ENCODE data around the gene LTB. TPM values are rescaled to one million over a fixed set of nuclear protein-coding genes. Genes with fewer than 3 reads are reported as not detected.

Gene LTB
- polyA plus RNA-seq, 1 of the 3 experiments (the other 2 are of a cell fraction), result 0.10 TPM

DNA sequence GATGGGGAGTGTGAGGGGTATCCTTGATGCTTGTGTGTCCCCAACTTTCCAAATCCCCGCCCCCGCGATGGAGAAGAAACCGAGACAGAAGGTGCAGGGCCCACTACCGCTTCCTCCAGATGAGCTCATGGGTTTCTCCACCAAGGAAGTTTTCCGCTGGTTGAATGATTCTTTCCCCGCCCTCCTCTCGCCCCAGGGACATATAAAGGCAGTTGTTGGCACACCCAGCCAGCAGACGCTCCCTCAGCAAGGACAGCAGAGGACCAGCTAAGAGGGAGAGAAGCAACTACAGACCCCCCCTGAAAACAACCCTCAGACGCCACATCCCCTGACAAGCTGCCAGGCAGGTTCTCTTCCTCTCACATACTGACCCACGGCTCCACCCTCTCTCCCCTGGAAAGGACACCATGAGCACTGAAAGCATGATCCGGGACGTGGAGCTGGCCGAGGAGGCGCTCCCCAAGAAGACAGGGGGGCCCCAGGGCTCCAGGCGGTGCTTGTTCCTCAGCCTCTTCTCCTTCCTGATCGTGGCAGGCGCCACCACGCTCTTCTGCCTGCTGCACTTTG lies 6.8 kb downstream of the LTB start, which contains the start of gene TNF:
TNF (plus strand) TSS at position 231 of the 567 bp plus-strand sequence; CDS start at position 408, 177 bp downstream.
- no peak for DNase-seq
- Histone ChIP-seq H3K4me2 (no peak within 1 kb of the TSS), H3K79me2 (ENCODE audit: insufficient read depth) (no peaks in the 10 kb centered on the region), H4K20me1 (ENCODE audit: insufficient read depth) (no peaks in the 10 kb centered on the region), H3K4me1 (ENCODE audit: control insufficient read depth in 1 of 2, insufficient read depth in 2 of 2, low read depth in 1 of 2, low read length in 1 of 2) (peaks cover 0 to 2% of the 10 kb centered on the region in 2 experiments; a peak in 1 of 4 replicates), H3K27me3 (ENCODE audit: insufficient read depth) (no peaks in the 10 kb centered on the region), H3K4me3 (ENCODE audit: low read depth in 2 of 2, low read length in 1 of 2) (no peak within 1 kb of the TSS), H3K36me3 (replicated peaks in 1 of 2; ENCODE audit: control insufficient read depth in 1 of 2, insufficient read depth in 2 of 2, low read length in 1 of 2) (no peaks in the 10 kb centered on the region), H3K9ac (no peak within 1 kb of the TSS), H3K27ac (ENCODE audit: low read depth in 2 of 2, low read length in 1 of 2) (no peak within 1 kb of the TSS), H3K9me2 (no peaks in the 10 kb centered on the region), H3K9me3 (no peaks in the 10 kb centered on the region; the same call in 1 of the 2 replicates), H3F3A (replicated peaks; ENCODE audit: insufficient read depth) (peaks cover under 1% of the 10 kb centered on the region), H2AFZ (ENCODE audit: low read depth) (no peak within 1 kb of the TSS)
- POLR2A ChIA-PET, result no interaction called here
- no peak for TF ChIP-seq RCOR1 (IDR thresholded peaks at IDR 0.05; ENCODE audit: low read length)
- no peak for TF ChIP-seq NRF1 (IDR thresholded peaks at IDR 0.05; ENCODE audit: low read depth, low read length)
- TF ChIP-seq CHD2 (IDR thresholded peaks at IDR 0.05; ENCODE audit: low read length, partially characterized antibody), result no peak
- no peak for TF ChIP-seq NFIC (IDR thresholded peaks at IDR 0.05; ENCODE audit: borderline replicate concordance)
- no peak for TF ChIP-seq SIN3A (IDR thresholded peaks at IDR 0.05; ENCODE audit: borderline replicate concordance, low read depth, low read length)
- TF ChIP-seq, protein P1, sequence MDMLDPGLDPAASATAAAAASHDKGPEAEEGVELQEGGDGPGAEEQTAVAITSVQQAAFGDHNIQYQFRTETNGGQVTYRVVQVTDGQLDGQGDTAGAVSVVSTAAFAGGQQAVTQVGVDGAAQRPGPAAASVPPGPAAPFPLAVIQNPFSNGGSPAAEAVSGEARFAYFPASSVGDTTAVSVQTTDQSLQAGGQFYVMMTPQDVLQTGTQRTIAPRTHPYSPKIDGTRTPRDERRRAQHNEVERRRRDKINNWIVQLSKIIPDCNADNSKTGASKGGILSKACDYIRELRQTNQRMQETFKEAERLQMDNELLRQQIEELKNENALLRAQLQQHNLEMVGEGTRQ (IDR thresholded peaks at IDR 0.05; ENCODE audit: borderline replicate concordance, low read depth, low read length), result no peak
- TF ChIP-seq YY1 (IDR thresholded peaks at IDR 0.05; ENCODE audit: low read depth), result no peak
- no peak for TF ChIP-seq GATA2 (CRISPR knock-in tag; IDR thresholded peaks at IDR 0.05)
- TF ChIP-seq EP300 (IDR thresholded peaks at IDR 0.05; ENCODE audit: borderline replicate concordance in 1 of 2, low read depth in 1 of 2, low read length in 1 of 2), result no peak
- no peak for TF ChIP-seq RFX5 (IDR thresholded peaks at IDR 0.05; ENCODE audit: low read length)
- no peak for TF ChIP-seq RXRA (IDR thresholded peaks at IDR 0.05; ENCODE audit: borderline replicate concordance, low read depth)
- no peak for TF ChIP-seq FOSL2 (IDR thresholded peaks at IDR 0.05; ENCODE audit: borderline replicate concordance, low read depth)
- TF ChIP-seq, protein P2, sequence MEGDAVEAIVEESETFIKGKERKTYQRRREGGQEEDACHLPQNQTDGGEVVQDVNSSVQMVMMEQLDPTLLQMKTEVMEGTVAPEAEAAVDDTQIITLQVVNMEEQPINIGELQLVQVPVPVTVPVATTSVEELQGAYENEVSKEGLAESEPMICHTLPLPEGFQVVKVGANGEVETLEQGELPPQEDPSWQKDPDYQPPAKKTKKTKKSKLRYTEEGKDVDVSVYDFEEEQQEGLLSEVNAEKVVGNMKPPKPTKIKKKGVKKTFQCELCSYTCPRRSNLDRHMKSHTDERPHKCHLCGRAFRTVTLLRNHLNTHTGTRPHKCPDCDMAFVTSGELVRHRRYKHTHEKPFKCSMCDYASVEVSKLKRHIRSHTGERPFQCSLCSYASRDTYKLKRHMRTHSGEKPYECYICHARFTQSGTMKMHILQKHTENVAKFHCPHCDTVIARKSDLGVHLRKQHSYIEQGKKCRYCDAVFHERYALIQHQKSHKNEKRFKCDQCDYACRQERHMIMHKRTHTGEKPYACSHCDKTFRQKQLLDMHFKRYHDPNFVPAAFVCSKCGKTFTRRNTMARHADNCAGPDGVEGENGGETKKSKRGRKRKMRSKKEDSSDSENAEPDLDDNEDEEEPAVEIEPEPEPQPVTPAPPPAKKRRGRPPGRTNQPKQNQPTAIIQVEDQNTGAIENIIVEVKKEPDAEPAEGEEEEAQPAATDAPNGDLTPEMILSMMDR (IDR thresholded peaks at IDR 0.05), result no peak
- CTCF ChIA-PET, result interaction anchor here (1.2 to 17.6 kb wide), 4 partner anchors 10 to 28 kb away, joined by 3 to 312 read pairs (median 14); partner anchors contain the start of genes ATP6V1G2, LST1 and NFKBIL1
- WGBS (ENCODE audit: low lambda C conversion rate), result 81% methylated on average over 11 of the region's 19 CpGs
